Nephron (organoid): ENCODE data around the gene ACOT13.

ENCODE experiments used
- H3K27ac Mint-ChIP-seq, 3 experiments: 2 replicates each; pipeline ENCODE4 v1.8.0; 2020; ENCODE audit warnings: mixed read lengths in 3 of 3, mild to moderate bottlenecking in 2 of 3, moderate library complexity in 1 of 3
- H3K27me3 Mint-ChIP-seq: 2 replicates; pipeline ENCODE4 v1.8.0; 2021; ENCODE audit warnings: low read depth, mild to moderate bottlenecking, moderate library complexity, mixed read lengths
- H3K36me3 Mint-ChIP-seq: 2 replicates; pipeline ENCODE4 v1.8.0; 2020; ENCODE audit warnings: low read depth, mixed read lengths
- H3K4me1 Mint-ChIP-seq: 2 replicates; pipeline ENCODE4 v1.8.0; 2020; ENCODE audit warnings: mixed read lengths
- H3K4me3 Mint-ChIP-seq, 3 experiments: 2 replicates each; pipeline ENCODE4 v1.8.0; 2020; ENCODE audit warnings: mild to moderate bottlenecking in 3 of 3, mixed read lengths in 3 of 3, moderate library complexity in 2 of 3
- H3K9me3 Mint-ChIP-seq: 2 replicates; pipeline ENCODE4 v1.8.0; 2020; ENCODE audit warnings: mixed read lengths
- TF ChIP-seq, protein P1 (sequence below), 3 experiments: fragments of 200-600 bp; sonication (generic); IDR thresholded peaks; one replicate each; pipeline ENCODE4 v1.5.0; 2021; ENCODE audit warnings: antibody characterized with exemption in 3 of 3; ENCODE audit not compliant: unreplicated experiment in 3 of 3

Gene ACOT13

GRCh38 chr6:24666641-24667377, at the start of gene ACOT13, which contains the start of gene TDP2:
ACOT13 (plus strand) TSS chr6:24667077; CDS start chr6:24667264, 187 bp downstream.
TDP2 (minus strand) TSS chr6:24666899; CDS start chr6:24666862, 37 bp downstream.
- Mint-ChIP-seq H3K4me1 (peaks cover 42% of the 10 kb centered on the region), H3K36me3 (peaks cover 68% of the 10 kb centered on the region), H3K27me3 (no peaks in the 10 kb centered on the region), H3K4me3 (peak within 1 kb of the TSS; percentile 96 to 100 (median 99)), H3K27ac (peak within 1 kb of the TSS; percentile 98), H3K9me3 (peaks cover 31% of the 10 kb centered on the region)
- TF ChIP-seq, protein P1, sequence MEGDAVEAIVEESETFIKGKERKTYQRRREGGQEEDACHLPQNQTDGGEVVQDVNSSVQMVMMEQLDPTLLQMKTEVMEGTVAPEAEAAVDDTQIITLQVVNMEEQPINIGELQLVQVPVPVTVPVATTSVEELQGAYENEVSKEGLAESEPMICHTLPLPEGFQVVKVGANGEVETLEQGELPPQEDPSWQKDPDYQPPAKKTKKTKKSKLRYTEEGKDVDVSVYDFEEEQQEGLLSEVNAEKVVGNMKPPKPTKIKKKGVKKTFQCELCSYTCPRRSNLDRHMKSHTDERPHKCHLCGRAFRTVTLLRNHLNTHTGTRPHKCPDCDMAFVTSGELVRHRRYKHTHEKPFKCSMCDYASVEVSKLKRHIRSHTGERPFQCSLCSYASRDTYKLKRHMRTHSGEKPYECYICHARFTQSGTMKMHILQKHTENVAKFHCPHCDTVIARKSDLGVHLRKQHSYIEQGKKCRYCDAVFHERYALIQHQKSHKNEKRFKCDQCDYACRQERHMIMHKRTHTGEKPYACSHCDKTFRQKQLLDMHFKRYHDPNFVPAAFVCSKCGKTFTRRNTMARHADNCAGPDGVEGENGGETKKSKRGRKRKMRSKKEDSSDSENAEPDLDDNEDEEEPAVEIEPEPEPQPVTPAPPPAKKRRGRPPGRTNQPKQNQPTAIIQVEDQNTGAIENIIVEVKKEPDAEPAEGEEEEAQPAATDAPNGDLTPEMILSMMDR (IDR thresholded peaks at IDR 0.05; ENCODE audit: unreplicated experiment in 3 of 3) = peak; percentile 57 to 68 (median 58)

DNA sequence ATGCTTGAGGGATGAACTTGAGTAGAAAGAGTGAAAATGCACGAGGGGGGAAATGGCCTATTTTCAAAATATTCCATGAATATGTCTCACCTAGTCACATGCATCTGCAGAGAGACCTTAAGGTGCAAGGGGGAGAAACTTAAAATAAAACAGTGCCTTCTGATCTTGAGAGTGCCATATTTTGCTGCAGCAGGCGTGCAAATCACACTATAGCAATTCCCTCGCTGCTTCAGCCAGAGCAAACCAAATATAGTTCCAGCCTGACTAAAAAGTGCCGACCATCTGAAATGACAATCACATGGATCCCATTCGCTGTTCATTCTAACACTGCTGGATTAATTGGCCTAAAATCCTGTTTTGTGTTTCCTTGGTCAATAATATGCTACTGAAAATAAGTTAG, 47.2 kb upstream of the ACOT13 start:
- Mint-ChIP-seq H3K9me3 (no peaks in the 10 kb centered on the region), H3K36me3 (no peaks in the 10 kb centered on the region), H3K27ac (no peak overlapping the region), H3K4me1 (no peaks in the 10 kb centered on the region), H3K4me3 (no peak overlapping the region), H3K27me3 (peaks cover 3% of the 10 kb centered on the region)
- TF ChIP-seq, protein P1 (IDR thresholded peaks at IDR 0.05; ENCODE audit: unreplicated experiment in 3 of 3) = no peak

DNA sequence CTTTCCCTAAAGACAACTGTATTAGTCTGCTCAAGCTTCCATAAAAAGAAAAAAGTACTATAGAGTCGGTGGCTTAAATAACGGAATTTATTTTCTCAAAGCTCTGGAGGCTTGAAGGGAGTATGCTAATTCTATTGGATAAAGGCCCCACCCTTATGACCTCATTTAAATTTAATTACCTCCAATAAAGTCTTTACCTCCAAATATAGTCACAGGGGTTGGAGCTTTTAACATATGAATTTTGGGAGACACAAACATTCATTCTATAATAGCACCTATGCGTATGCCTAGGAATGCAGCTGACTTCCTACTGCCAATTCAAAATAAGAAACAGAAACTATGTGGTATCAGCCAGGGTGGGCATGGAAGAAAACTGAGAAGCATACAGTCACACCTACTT, 46.2 kb upstream of the ACOT13 start:
- peaks cover 3% of the 10 kb centered on the region for H3K27me3 Mint-ChIP-seq
- H3K36me3 Mint-ChIP-seq = no peaks in the 10 kb centered on the region
- TF ChIP-seq, protein P1 (IDR thresholded peaks at IDR 0.05; ENCODE audit: unreplicated experiment in 3 of 3) = no peak
- no peaks in the 10 kb centered on the region for H3K4me1 Mint-ChIP-seq
- no peak overlapping the region for H3K27ac Mint-ChIP-seq
- H3K9me3 Mint-ChIP-seq = no peaks in the 10 kb centered on the region
- no peak overlapping the region for H3K4me3 Mint-ChIP-seq

DNA sequence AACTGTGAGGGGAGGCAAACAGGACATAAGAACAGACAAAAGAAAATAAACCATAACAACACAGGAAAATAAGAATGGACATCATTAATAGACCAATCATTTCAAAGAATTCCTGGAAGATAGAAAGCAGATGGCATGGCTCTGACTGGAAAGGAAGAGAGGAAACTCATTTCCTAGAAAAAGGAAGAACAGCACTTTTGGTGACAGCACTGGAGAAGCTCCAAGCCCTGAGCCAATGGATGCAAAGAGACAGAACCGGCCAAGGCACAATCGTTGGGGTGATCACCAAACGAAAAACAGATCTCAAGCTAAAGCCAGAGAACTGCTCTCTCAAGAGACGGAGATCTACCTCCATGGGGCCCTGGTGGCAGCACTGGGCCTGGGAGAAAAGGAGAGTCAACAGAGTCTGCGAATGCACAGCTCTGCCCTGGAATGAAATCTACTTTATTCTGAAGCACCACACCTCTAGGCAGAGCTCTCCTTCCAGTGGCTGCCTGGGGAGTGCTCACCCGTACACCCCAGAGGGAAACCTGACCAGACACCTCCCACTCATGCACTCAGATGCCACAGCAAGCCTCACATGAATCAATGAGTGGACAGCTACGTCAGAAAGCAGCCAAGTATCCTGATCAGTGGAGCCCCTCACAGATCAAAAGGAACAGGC, 45.1 kb upstream of the ACOT13 start:
- H3K36me3 Mint-ChIP-seq = no peaks in the 10 kb centered on the region
- H3K4me3 Mint-ChIP-seq = no peak overlapping the region
- H3K27ac Mint-ChIP-seq = no peak overlapping the region
- H3K4me1 Mint-ChIP-seq = no peaks in the 10 kb centered on the region
- H3K27me3 Mint-ChIP-seq = peaks cover 3% of the 10 kb centered on the region
- TF ChIP-seq, protein P1 (IDR thresholded peaks at IDR 0.05; ENCODE audit: unreplicated experiment in 3 of 3) = no peak
- no peaks in the 10 kb centered on the region for H3K9me3 Mint-ChIP-seq

DNA sequence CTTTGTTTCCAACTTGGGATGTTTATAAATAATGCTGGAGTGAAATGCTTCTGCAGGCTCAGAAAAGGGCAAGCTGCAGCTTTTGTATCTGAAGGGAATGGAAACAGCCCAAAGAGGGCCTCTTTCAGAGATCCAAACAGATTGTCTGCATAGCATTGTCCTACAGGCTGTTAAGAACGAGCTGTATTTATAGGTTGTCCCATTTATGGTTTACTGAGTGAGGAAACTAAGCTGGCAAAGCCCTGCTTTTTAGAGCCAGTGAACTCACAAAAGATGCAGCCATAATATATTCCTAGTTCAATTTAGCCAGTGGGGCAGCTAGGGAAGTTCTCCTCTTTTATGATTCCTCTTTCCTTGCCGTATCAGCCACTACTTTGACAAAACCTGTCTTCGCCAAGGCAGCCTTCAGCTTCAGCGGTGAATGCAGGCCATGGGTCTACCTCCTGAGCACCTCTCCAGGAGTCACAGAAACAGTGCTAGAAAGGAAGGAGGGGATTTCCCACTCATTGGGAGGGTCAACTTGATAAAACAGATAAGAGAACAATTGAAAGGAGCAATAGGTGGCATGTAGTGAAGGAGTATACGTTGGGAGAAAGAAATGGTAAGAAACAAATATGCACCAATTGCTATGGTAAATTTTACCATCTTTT, 35.9 kb upstream of the ACOT13 start:
- peaks cover 3% of the 10 kb centered on the region for H3K9me3 Mint-ChIP-seq
- H3K4me1 Mint-ChIP-seq = peaks cover 14% of the 10 kb centered on the region
- H3K4me3 Mint-ChIP-seq = no peak overlapping the region
- no peaks in the 10 kb centered on the region for H3K36me3 Mint-ChIP-seq
- TF ChIP-seq, protein P1 (IDR thresholded peaks at IDR 0.05; ENCODE audit: unreplicated experiment in 3 of 3) = no peak
- no peaks in the 10 kb centered on the region for H3K27me3 Mint-ChIP-seq
- no peak overlapping the region for H3K27ac Mint-ChIP-seq
